Naive B cell (primary cell): Measurements from ENCODE around the gene GJD3. TPM values are rescaled to one million over a fixed set of nuclear protein-coding genes. Genes with fewer than 3 reads are reported as not detected.
A peak's percentile ranks its signal among the peaks of the same experiment; 100 is the strongest.

Experiments
- ATAC-seq, 2 donors: fragments of 150-1000 bp; cut with Tn5 transposase; 2 replicates each; pipeline ENCODE4 v1.10.0; 2021; ENCODE audit warnings: low read depth in 2 of 2, mild to moderate bottlenecking in 2 of 2, moderate library complexity in 2 of 2
- DNase-seq: peaks from one replicate; pipeline ENCODE4 v3.0.0; 2022
- H3K27ac Mint-ChIP-seq, 6 donors: one replicate each; pipeline ENCODE4 v1.8.0; 2020 to 2022; ENCODE audit warnings: mild to moderate bottlenecking in 6 of 6, mixed read lengths in 6 of 6, moderate library complexity in 5 of 6, inconsistent platforms in 2 of 6
- H3K27me3 Mint-ChIP-seq, 3 donors: one replicate each; pipeline ENCODE4 v1.8.0; 2021 to 2022; ENCODE audit warnings: mixed read lengths in 3 of 3, mild to moderate bottlenecking in 1 of 3
- H3K36me3 Mint-ChIP-seq, 2 donors: one replicate each; pipeline ENCODE4 v1.8.0; 2020 to 2022; ENCODE audit warnings: mixed read lengths in 2 of 2, inconsistent platforms in 1 of 2, mild to moderate bottlenecking in 1 of 2
- H3K4me1 Mint-ChIP-seq, 3 donors: one replicate each; pipeline ENCODE4 v1.8.0; 2020 to 2022; ENCODE audit warnings: mixed read lengths in 3 of 3, inconsistent platforms in 1 of 3, mild to moderate bottlenecking in 1 of 3, moderate library complexity in 1 of 3
- H3K4me3 Mint-ChIP-seq, 8 donors: one replicate each; pipeline ENCODE4 v1.8.0; 2020 to 2022; ENCODE audit warnings: mild to moderate bottlenecking in 8 of 8, mixed read lengths in 8 of 8, moderate library complexity in 8 of 8, inconsistent platforms in 2 of 8
- H3K9me3 Mint-ChIP-seq, 7 donors: one replicate each; pipeline ENCODE4 v1.8.0; 2020 to 2022; ENCODE audit warnings: mixed read lengths in 7 of 7, mild to moderate bottlenecking in 5 of 7, inconsistent platforms in 2 of 7, moderate library complexity in 1 of 7
- polyA plus RNA-seq, 6 donors: library from polyadenylated mRNA; unstranded; fragments of 300-500 nt; fragmentation: Illumina TruSeq; gene quantifications; one replicate each; pipeline ENCODE4 v1.2.3, GENCODE V29; 2021; ENCODE audit warnings: low read depth in 6 of 6

The GJD3 gene
- polyA plus RNA-seq, 6 donors from 2014 or later = 0.44 to 0.98 TPM; not detected in 4

- Mint-ChIP-seq H3K27me3 (peaks cover 0 to 4% (median 0%) of the 10 kb centered on the region in 3 donors), H3K36me3 (no peaks in the 10 kb centered on the region), H3K4me1 (peaks cover 70 to 82% (median 75%) of the 10 kb centered on the region in 3 donors), H3K27ac (peak overlapping the region; percentile 98 to 100 (median 100)), H3K4me3 (peak overlapping the region; percentile 89 to 97 (median 94)), H3K9me3 (peaks cover 0 to 6% (median 0%) of the 10 kb centered on the region in 7 donors)
- DNase-seq (peak; percentile 92), ATAC-seq (peak; percentile 63 to 65)
Measured at GRCh38 chr17:40317880-40318829, 46.4 kb downstream of the GJD3 start.

- peaks cover 63 to 76% (median 75%) of the 10 kb centered on the region in 3 donors for H3K4me1 Mint-ChIP-seq
- no peak for DNase-seq
- ATAC-seq = no peak
Measured at GRCh38 chr17:40317345-40317873, 47.1 kb downstream of the GJD3 start.

GRCh38 chr17:40316571-40317344 is 47.8 kb downstream of the GJD3 start:
- peak overlapping the region in 4 of 6 donors; percentile 99 to 100 (median 100) for H3K27ac Mint-ChIP-seq
- peak overlapping the region in 7 of 8 donors; percentile 79 to 97 (median 91) for H3K4me3 Mint-ChIP-seq
- no peak for ATAC-seq
- no peaks in the 10 kb centered on the region for H3K9me3 Mint-ChIP-seq
- H3K4me1 Mint-ChIP-seq = peaks cover 63 to 69% (median 68%) of the 10 kb centered on the region in 3 donors
- H3K27me3 Mint-ChIP-seq = no peaks in the 10 kb centered on the region
- DNase-seq = no peak
- H3K36me3 Mint-ChIP-seq = no peaks in the 10 kb centered on the region

More at GRCh38 chr17:40317345-40317873, 47.1 kb downstream of the GJD3 start:
- Mint-ChIP-seq H3K36me3 (no peaks in the 10 kb centered on the region), H3K4me3 (peak overlapping the region; percentile 89 to 97 (median 94)), H3K27ac (peak overlapping the region; percentile 98 to 100 (median 100)), H3K27me3 (no peaks in the 10 kb centered on the region), H3K9me3 (peaks cover 0 to under 1% (median 0%) of the 10 kb centered on the region in 7 donors)

GRCh38 chr17:40315678-40316570 is 48.6 kb downstream of the GJD3 start:
- Mint-ChIP-seq H3K4me3 (peak overlapping the region in 6 of 8 donors; percentile 22 to 79 (median 28)), H3K27ac (peak overlapping the region in 1 of 6 donors; percentile 70), H3K36me3 (no peaks in the 10 kb centered on the region), H3K9me3 (no peaks in the 10 kb centered on the region), H3K27me3 (no peaks in the 10 kb centered on the region), H3K4me1 (peaks cover 60 to 63% (median 61%) of the 10 kb centered on the region in 3 donors)
- ATAC-seq (no peak), DNase-seq (no peak)

- Mint-ChIP-seq H3K27ac (no peak overlapping the region), H3K27me3 (no peaks in the 10 kb centered on the region), H3K9me3 (no peaks in the 10 kb centered on the region), H3K4me1 (peaks cover 53 to 58% (median 54%) of the 10 kb centered on the region in 3 donors), H3K36me3 (no peaks in the 10 kb centered on the region), H3K4me3 (peak overlapping the region in 1 of 8 donors; percentile 12)
- DNase-seq = no peak
- no peak for ATAC-seq
Measured at GRCh38 chr17:40315206-40315605, 49.3 kb downstream of the GJD3 start.

GRCh38 chr17:40314584-40314956 is 50.0 kb downstream of the GJD3 start:
- ATAC-seq (no peak), DNase-seq (peak; percentile 42)
- H3K4me1 Mint-ChIP-seq = peaks cover 46 to 52% (median 47%) of the 10 kb centered on the region in 3 donors
- H3K27me3 Mint-ChIP-seq = no peaks in the 10 kb centered on the region
- peak overlapping the region in 1 of 6 donors; percentile 70 for H3K27ac Mint-ChIP-seq
- peak overlapping the region in 1 of 8 donors; percentile 16 for H3K4me3 Mint-ChIP-seq
- H3K36me3 Mint-ChIP-seq = no peaks in the 10 kb centered on the region
- H3K9me3 Mint-ChIP-seq = no peaks in the 10 kb centered on the region

- no peaks in the 10 kb centered on the region for H3K27me3 Mint-ChIP-seq
- peaks cover 40 to 46% (median 41%) of the 10 kb centered on the region in 3 donors for H3K4me1 Mint-ChIP-seq
Measured at GRCh38 chr17:40313668-40314583, 50.6 kb downstream of the GJD3 start.

More at GRCh38 chr17:40313668-40314583, 50.6 kb downstream of the GJD3 start:
- no peaks in the 10 kb centered on the region for H3K36me3 Mint-ChIP-seq
- ATAC-seq (no peak), DNase-seq (no peak)
- H3K4me3 Mint-ChIP-seq = peak overlapping the region in 1 of 8 donors; percentile 22
- H3K9me3 Mint-ChIP-seq = no peaks in the 10 kb centered on the region
- H3K27ac Mint-ChIP-seq = peak overlapping the region in 1 of 6 donors; percentile 70

Other genes starting within 250 kb of the GJD3 start
- gene MSL1, start 242.8 kb downstream of the GJD3 start, polyA plus RNA-seq = 10 to 100 TPM in 2 of 6 donors, 1 to 10 TPM in 4; 7.7 to 13.1 (median 9.2) TPM
- 10 to 100 TPM; 31.8 to 60.5 (median 44.5) TPM for gene CASC3, start 224.2 kb downstream of the GJD3 start, polyA plus RNA-seq
- under 1 TPM in 4 of 6 donors, not detected in 2; 0.10 to 0.56 (median 0.43) TPM for gene RAPGEFL1, start 187.3 kb downstream of the GJD3 start, polyA plus RNA-seq
- 10 to 100 TPM in 3 of 6 donors, 1 to 10 TPM in 3; 2.9 to 11.4 (median 9.2) TPM for gene WIPF2, start 145.4 kb downstream of the GJD3 start, polyA plus RNA-seq
- gene CDC6, start 76.9 kb downstream of the GJD3 start, polyA plus RNA-seq = 1 to 10 TPM in 1 of 6 donors, under 1 TPM in 3, not detected in 2; 0.23 to 1.3 (median 0.35) TPM
- gene RARA, start 55.6 kb downstream of the GJD3 start, polyA plus RNA-seq = 10 to 100 TPM in 2 of 6 donors, 1 to 10 TPM in 4; 3.1 to 12.6 (median 7.8) TPM
- gene TOP2A, start 53.2 kb upstream of the GJD3 start, polyA plus RNA-seq = 1 to 10 TPM in 1 of 6 donors, under 1 TPM in 4, not detected in 1; 0.49 to 1.7 (median 0.79) TPM
- gene IGFBP4, start 78.7 kb upstream of the GJD3 start, polyA plus RNA-seq = 10 to 100 TPM; 33.3 to 66.5 (median 47.3) TPM
- not detected for gene TNS4, start 136.9 kb upstream of the GJD3 start, polyA plus RNA-seq
- gene CCR7, start 200.7 kb upstream of the GJD3 start, polyA plus RNA-seq = 100 to 1,000 TPM; 442 to 802 (median 622) TPM